IPS DF 6.9 (cell line): ENCODE data around the gene RASD1.

ENCODE experiments used
- DNase-seq: peaks from one replicate; pipeline ENCODE4 v3.0.0-alpha.2; 2013; ENCODE audit warnings: low read depth, low spot score
- H3K27ac ChIP-seq: one replicate; pipeline ENCODE4 v1.5.1; 2013; ENCODE audit warnings: low read length, control low read depth
- H3K27me3 ChIP-seq: 2 replicates; pipeline ENCODE4 v1.6.1; 2013; ENCODE audit warnings: mild to moderate bottlenecking, low read length; ENCODE audit not compliant: control insufficient read depth, insufficient read depth
- H3K36me3 ChIP-seq: 2 replicates; pipeline ENCODE4 v1.6.1; 2013; ENCODE audit warnings: low read length; ENCODE audit not compliant: control insufficient read depth, insufficient read depth
- H3K4me1 ChIP-seq: 2 replicates; pipeline ENCODE4 v1.6.1; 2013; ENCODE audit warnings: low read length; ENCODE audit not compliant: control insufficient read depth, insufficient read depth
- H3K4me3 ChIP-seq: 2 replicates; pipeline ENCODE4 v1.5.1; 2013; ENCODE audit warnings: mild to moderate bottlenecking, low read length
- H3K9me3 ChIP-seq: 2 replicates; pipeline ENCODE4 v1.6.1; 2013; ENCODE audit warnings: low read length, inconsistent platforms; ENCODE audit not compliant: control insufficient read depth, insufficient read depth
- WGBS: extraction: QIAGEN DNeasy Blood & Tissue Kit; methylation state at CpG from one replicate; pipeline ENCODE4 v1.1.7; 2013; ENCODE audit warnings: mixed read lengths, missing lambda C conversion rate; ENCODE audit not compliant: insufficient read length, insufficient coverage; 5-methylcytosine and 5-hydroxymethylcytosine counted together

Gene RASD1

GRCh38 chr17:17504341-17505140 lies 8.3 kb upstream of the RASD1 start:
- Histone ChIP-seq H3K27me3 (no peaks in the 10 kb centered on the region), H3K9me3 (no peaks in the 10 kb centered on the region), H3K4me1 (no peaks in the 10 kb centered on the region; the same call in 1 of the 2 replicates), H3K4me3 (no peak overlapping the region), H3K27ac (no peak overlapping the region), H3K36me3 (no peaks in the 10 kb centered on the region; the same call in 1 of the 2 replicates)
- no CpG with 5 or more reads among the region's 20 CpGs for WGBS
- DNase-seq = no peak

DNA sequence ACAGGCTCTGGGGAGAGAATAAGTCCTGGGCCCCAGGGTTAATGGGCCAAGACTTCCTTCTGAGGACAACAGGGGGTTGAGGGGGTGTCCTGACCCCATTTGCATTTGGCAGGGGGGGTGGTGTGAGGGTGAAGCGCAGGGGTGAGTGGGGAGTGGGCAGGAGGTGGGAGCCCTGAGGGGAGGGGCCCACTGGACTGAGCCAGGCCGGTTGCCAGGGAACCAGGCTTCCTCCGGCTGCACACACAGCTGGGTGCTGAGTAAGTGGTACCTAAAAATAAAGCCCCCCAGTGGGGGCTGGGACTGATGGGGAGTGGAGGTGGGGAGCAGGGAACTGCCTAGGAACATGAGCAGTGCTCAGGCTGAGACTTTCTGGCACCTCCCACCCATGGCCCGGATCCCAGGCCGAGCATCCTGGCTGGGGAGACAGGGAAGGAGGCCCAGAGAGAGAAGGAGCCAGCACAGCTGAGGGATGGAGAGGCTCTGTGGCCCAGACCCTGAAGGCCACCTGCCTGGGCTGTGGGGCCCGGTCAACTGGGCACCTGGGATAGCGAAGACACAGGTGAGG lies 7.5 kb upstream of the RASD1 start:
- DNase-seq = no peak
- H3K4me1 ChIP-seq = no peaks in the 10 kb centered on the region; the same call in 1 of the 2 replicates
- no peaks in the 10 kb centered on the region for H3K27me3 ChIP-seq
- H3K4me3 ChIP-seq = no peak overlapping the region
- no peak overlapping the region for H3K27ac ChIP-seq
- H3K36me3 ChIP-seq = no peaks in the 10 kb centered on the region; the same call in 1 of the 2 replicates
- no CpG with 5 or more reads among the region's 7 CpGs for WGBS
- H3K9me3 ChIP-seq = no peaks in the 10 kb centered on the region

DNA sequence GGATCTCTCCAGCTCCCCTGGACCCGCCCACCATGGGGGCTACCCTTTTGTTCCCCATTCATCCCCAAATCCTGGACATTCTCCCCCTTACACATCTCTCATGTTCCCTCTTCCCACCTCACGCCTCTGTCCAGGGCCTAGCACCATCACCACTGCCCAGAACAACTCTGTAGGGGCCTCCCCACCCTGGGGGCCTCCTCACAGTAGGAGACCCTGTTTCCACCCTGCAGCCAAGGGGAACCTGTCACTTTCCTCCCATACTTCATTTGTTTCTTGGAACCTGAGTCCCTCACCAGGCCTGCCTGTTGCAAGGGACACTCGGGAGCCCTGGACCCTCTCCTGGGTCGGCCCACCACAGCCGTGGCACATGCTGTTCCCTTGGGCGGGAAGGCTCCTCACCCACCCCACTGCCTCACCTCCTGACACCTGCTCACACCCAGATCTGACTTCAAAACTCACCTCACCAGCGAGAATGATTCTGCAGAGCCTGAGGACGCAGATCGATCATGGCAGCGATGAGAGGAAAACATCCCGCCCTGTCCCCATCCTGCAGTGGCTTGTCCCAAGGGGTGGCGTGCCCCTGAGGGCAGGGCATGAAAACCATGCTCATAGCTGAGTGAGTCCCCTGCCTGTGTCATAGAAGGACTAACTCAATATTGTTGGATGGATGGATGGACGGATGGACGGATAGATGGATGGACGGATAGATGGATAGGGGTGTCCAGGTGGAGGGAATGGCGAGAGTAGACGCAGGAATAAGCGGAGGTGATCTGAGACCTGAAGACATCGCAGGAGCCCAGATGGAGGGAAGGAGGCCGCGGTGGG lies 6.8 kb upstream of the RASD1 start:
- Histone ChIP-seq H3K36me3 (no peaks in the 10 kb centered on the region; the same call in 1 of the 2 replicates), H3K4me3 (no peak overlapping the region), H3K27me3 (no peaks in the 10 kb centered on the region), H3K27ac (no peak overlapping the region), H3K9me3 (no peaks in the 10 kb centered on the region), H3K4me1 (no peaks in the 10 kb centered on the region; the same call in 1 of the 2 replicates)
- DNase-seq = no peak
- WGBS = 100% methylated on average over 4 of the region's 21 CpGs

- WGBS = no CpG with 5 or more reads among the region's 14 CpGs
- H3K4me1 ChIP-seq = peaks cover 3% of the 10 kb centered on the region; the same call in 1 of the 2 replicates
Measured at GRCh38 chr17:17500999-17501605, 4.9 kb upstream of the RASD1 start.

GRCh38 chr17:17499402-17500145 lies 3.4 kb upstream of the RASD1 start:
- Histone ChIP-seq H3K4me1 (peaks cover 6% of the 10 kb centered on the region), H3K27me3 (peaks cover 8% of the 10 kb centered on the region), H3K9me3 (no peaks in the 10 kb centered on the region), H3K36me3 (no peaks in the 10 kb centered on the region), H3K4me3 (no peak overlapping the region), H3K27ac (no peak overlapping the region)
- DNase-seq = no peak
- no CpG with 5 or more reads among the region's 17 CpGs for WGBS

More at GRCh38 chr17:17500999-17501605, 4.9 kb upstream of the RASD1 start:
- no peak overlapping the region for H3K27ac ChIP-seq
- no peaks in the 10 kb centered on the region for H3K9me3 ChIP-seq
- no peak for DNase-seq
- H3K27me3 ChIP-seq = no peaks in the 10 kb centered on the region
- H3K4me3 ChIP-seq = no peak overlapping the region
- H3K36me3 ChIP-seq = no peaks in the 10 kb centered on the region; the same call in 1 of the 2 replicates

- H3K4me1 ChIP-seq = peaks cover 8% of the 10 kb centered on the region
- no peaks in the 10 kb centered on the region for H3K9me3 ChIP-seq
- H3K27me3 ChIP-seq = peaks cover 10% of the 10 kb centered on the region
- H3K27ac ChIP-seq = no peak overlapping the region
- H3K36me3 ChIP-seq = no peaks in the 10 kb centered on the region
- no peak overlapping the region for H3K4me3 ChIP-seq
- WGBS = no CpG with 5 or more reads among the region's 16 CpGs
- no peak for DNase-seq
Measured at GRCh38 chr17:17498606-17499301, 2.6 kb upstream of the RASD1 start.

GRCh38 chr17:17497845-17498520 lies 1.8 kb upstream of the RASD1 start:
- no CpG with 5 or more reads among the region's 10 CpGs for WGBS
- Histone ChIP-seq H3K4me3 (no peak overlapping the region), H3K4me1 (peaks cover 12% of the 10 kb centered on the region), H3K27ac (no peak overlapping the region), H3K27me3 (peaks cover 10% of the 10 kb centered on the region), H3K9me3 (no peaks in the 10 kb centered on the region), H3K36me3 (no peaks in the 10 kb centered on the region)
- no peak for DNase-seq

- Histone ChIP-seq H3K4me3 (peak overlapping the region; percentile 3; the same call in 1 of the 2 replicates), H3K36me3 (no peaks in the 10 kb centered on the region), H3K9me3 (no peaks in the 10 kb centered on the region), H3K27ac (no peak overlapping the region), H3K27me3 (peaks cover 10% of the 10 kb centered on the region), H3K4me1 (peaks cover 14% of the 10 kb centered on the region)
- WGBS = no CpG with 5 or more reads among the region's 19 CpGs
- no peak for DNase-seq
Measured at GRCh38 chr17:17497065-17497844, 1.1 kb upstream of the RASD1 start.
